Trophoblast cell (in vitro differentiated cells and primary cell): Measurements from ENCODE around the gene LMCD1.
"Not testable (repeated sequence)": the region's sequence is repeated elsewhere in the genome, so short reads cannot be mapped to it uniquely, and the experiment has no call there.

Source experiments
- DNase-seq, 2 donors: peaks; one replicate each; pipeline ENCODE4 v3.0.0-alpha.2; 2016
- H2AFZ ChIP-seq: 2 replicates; pipeline ENCODE4 v1.6.1; 2013; ENCODE audit warnings: low read length, moderate library complexity, mild to moderate bottlenecking; ENCODE audit not compliant: insufficient read depth, poor library complexity
- H2AK5ac ChIP-seq: 2 replicates; pipeline ENCODE4 v1.6.1; 2013; ENCODE audit warnings: mild to moderate bottlenecking, low read length
- H2BK120ac ChIP-seq: 2 replicates; pipeline ENCODE4 v1.6.1; 2013; ENCODE audit warnings: low read length, mild to moderate bottlenecking, moderate library complexity; ENCODE audit not compliant: insufficient read depth, poor library complexity
- H2BK12ac ChIP-seq: 2 replicates; pipeline ENCODE4 v1.6.1; 2013; ENCODE audit warnings: mild to moderate bottlenecking, low read length, moderate library complexity
- H2BK5ac ChIP-seq: 2 replicates; pipeline ENCODE4 v1.6.1; 2013; ENCODE audit warnings: low read length, low read depth, moderate library complexity, mild to moderate bottlenecking; ENCODE audit not compliant: poor library complexity
- H3K14ac ChIP-seq: 2 replicates; pipeline ENCODE4 v1.6.1; 2013; ENCODE audit warnings: mild to moderate bottlenecking, low read length
- H3K18ac ChIP-seq: 2 replicates; pipeline ENCODE4 v1.6.1; 2013; ENCODE audit warnings: mild to moderate bottlenecking, low read length
- H3K23ac ChIP-seq: 2 replicates; pipeline ENCODE4 v1.6.1; 2013; ENCODE audit warnings: low read length
- H3K27ac ChIP-seq: 2 replicates; pipeline ENCODE4 v1.5.1; 2013; ENCODE audit warnings: low read depth, mild to moderate bottlenecking, inconsistent platforms, low read length, moderate library complexity
- H3K27me3 ChIP-seq: 2 replicates; pipeline ENCODE4 v1.6.1; 2013; ENCODE audit warnings: inconsistent platforms, mild to moderate bottlenecking, low read length, moderate library complexity; ENCODE audit not compliant: insufficient read depth
- H3K36me3 ChIP-seq, 2 experiments: 1 replicate in 1 of 2; 2 replicates in 1 of 2; pipeline ENCODE4 v1.6.1; 2013; ENCODE audit warnings: low read length in 2 of 2, mild to moderate bottlenecking in 2 of 2, moderate library complexity in 1 of 2; ENCODE audit not compliant: insufficient read depth in 2 of 2, control insufficient read depth in 1 of 2
- H3K4ac ChIP-seq: 2 replicates; pipeline ENCODE4 v1.6.1; 2013; ENCODE audit warnings: low read depth, mild to moderate bottlenecking, low read length, moderate library complexity
- H3K4me1 ChIP-seq, 2 experiments: 1 replicate in 1 of 2; 2 replicates in 1 of 2; pipeline ENCODE4 v1.6.1; 2013; ENCODE audit warnings: low read length in 2 of 2, mild to moderate bottlenecking in 2 of 2, moderate library complexity in 1 of 2; ENCODE audit not compliant: insufficient read depth in 2 of 2, control insufficient read depth in 1 of 2
- H3K4me2 ChIP-seq: 2 replicates; pipeline ENCODE4 v1.6.1; 2013; ENCODE audit warnings: inconsistent platforms, mild to moderate bottlenecking, low read length, moderate library complexity
- H3K4me3 ChIP-seq: 2 replicates; pipeline ENCODE4 v1.5.1; 2013; ENCODE audit warnings: mild to moderate bottlenecking, low read depth, low read length, inconsistent platforms
- H3K79me1 ChIP-seq: one replicate; pipeline ENCODE4 v1.6.1; 2013; ENCODE audit warnings: low read length
- H3K79me2 ChIP-seq: 2 replicates; pipeline ENCODE4 v1.6.1; 2013; ENCODE audit warnings: low read length, mild to moderate bottlenecking; ENCODE audit not compliant: control insufficient read depth, insufficient read depth, poor library complexity
- H3K9ac ChIP-seq: 2 replicates; pipeline ENCODE4 v1.6.1; 2013; ENCODE audit warnings: mild to moderate bottlenecking, low read length
- H3K9me3 ChIP-seq: 2 replicates; pipeline ENCODE4 v1.6.1; 2013; ENCODE audit warnings: low read depth, mild to moderate bottlenecking, control low read depth, inconsistent platforms, low read length; ENCODE audit not compliant: insufficient read depth
- H4K12ac ChIP-seq: 2 replicates; pipeline ENCODE4 v1.6.1; 2013; ENCODE audit warnings: low read depth, mild to moderate bottlenecking, low read length, moderate library complexity
- H4K8ac ChIP-seq: 2 replicates; pipeline ENCODE4 v1.6.1; 2013; ENCODE audit warnings: low read depth, mild to moderate bottlenecking, low read length, moderate library complexity
- H4K91ac ChIP-seq: one replicate; pipeline ENCODE4 v1.6.1; 2013; ENCODE audit warnings: low read depth, mild to moderate bottlenecking, low read length, moderate library complexity
- WGBS: extraction: QIAGEN DNeasy Blood & Tissue Kit; methylation state at CpG from one replicate; pipeline ENCODE4 v1.1.7; 2013; ENCODE audit warnings: missing lambda C conversion rate; ENCODE audit not compliant: insufficient read length, insufficient coverage; ENCODE audit errors: extremely low coverage; 5-methylcytosine and 5-hydroxymethylcytosine counted together

The LMCD1 gene

DNA sequence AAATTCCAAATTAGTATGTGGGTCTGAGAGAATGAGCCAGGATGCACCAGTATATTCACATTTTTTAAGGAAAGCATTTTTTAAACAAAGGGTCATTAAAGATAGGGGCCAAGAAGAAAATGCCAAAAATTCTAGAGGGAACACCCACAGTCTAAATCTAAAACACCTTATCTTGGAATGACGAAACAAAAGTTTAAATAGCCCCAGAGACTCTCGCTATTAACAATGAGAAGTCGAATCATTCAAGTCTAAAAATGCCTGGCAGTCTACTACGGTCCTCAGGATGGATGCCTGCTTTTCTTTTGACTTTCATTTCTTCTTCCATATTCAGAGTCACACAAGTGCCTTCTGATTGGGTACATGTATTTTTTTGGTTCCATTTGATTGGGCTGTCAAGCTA, 76.7 kb downstream of the LMCD1 start:
- Histone ChIP-seq H3K4me3 (no peak overlapping the region), H3K4me2 (no peak overlapping the region), H2BK5ac (no peak overlapping the region), H3K4ac (no peak overlapping the region), H2BK12ac (no peak overlapping the region), H3K14ac (no peak overlapping the region), H2AK5ac (no peak overlapping the region), H3K79me2 (no peaks in the 10 kb centered on the region), H3K23ac (no peak overlapping the region), H3K9me3 (no peaks in the 10 kb centered on the region), H3K36me3 (peaks cover 0 to 12% of the 10 kb centered on the region in 2 experiments), H3K79me1 (no peaks in the 10 kb centered on the region), H4K8ac (no peak overlapping the region), H3K4me1 (no peaks in the 10 kb centered on the region), H3K27ac (no peak overlapping the region), H3K27me3 (no peaks in the 10 kb centered on the region), H4K91ac (no peak overlapping the region), H2BK120ac (no peak overlapping the region), H2AFZ (no peak overlapping the region), H4K12ac (no peak overlapping the region), H3K18ac (no peak overlapping the region), H3K9ac (no peak overlapping the region)
- peak; percentile 31 to 88 for DNase-seq
- WGBS: no CpG with 5 or more reads among the region's 4 CpGs

DNA sequence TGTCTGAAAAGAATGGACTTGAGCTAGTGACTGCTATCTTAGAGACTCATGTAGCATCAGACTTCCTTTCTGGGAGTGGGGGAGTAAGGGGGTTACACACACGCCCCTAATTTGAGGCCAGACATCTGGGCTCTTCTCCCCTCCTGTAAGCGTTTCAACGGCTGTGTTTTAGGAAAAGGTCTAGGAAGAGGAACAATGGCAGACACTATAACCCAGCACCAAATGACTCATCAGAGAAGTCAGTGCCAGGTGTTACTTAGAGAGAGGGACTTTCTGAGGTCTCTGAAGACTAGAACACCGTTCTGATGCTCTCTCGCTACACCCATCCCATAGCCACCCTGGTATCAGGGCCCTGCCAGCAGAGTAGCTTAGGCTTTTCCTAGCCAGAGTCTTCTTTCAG, 77.5 kb downstream of the LMCD1 start:
- H3K79me1 ChIP-seq: no peaks in the 10 kb centered on the region
- no peaks in the 10 kb centered on the region for H3K4me1 ChIP-seq
- no peak overlapping the region for H3K14ac ChIP-seq
- H3K4ac ChIP-seq: no peak overlapping the region
- H2BK12ac ChIP-seq: no peak overlapping the region
- H2BK5ac ChIP-seq: no peak overlapping the region
- no peak overlapping the region for H3K4me3 ChIP-seq
- H4K91ac ChIP-seq: no peak overlapping the region
- no peak overlapping the region for H4K12ac ChIP-seq
- H3K9ac ChIP-seq: no peak overlapping the region
- WGBS: no CpG with 5 or more reads among the region's 5 CpGs
- no peak overlapping the region for H2AK5ac ChIP-seq
- H3K4me2 ChIP-seq: no peak overlapping the region
- DNase-seq: peak in 1 of 2 donors; percentile 12
- no peak overlapping the region for H2AFZ ChIP-seq
- no peak overlapping the region for H2BK120ac ChIP-seq
- no peak overlapping the region for H3K23ac ChIP-seq
- peaks cover 0 to 11% of the 10 kb centered on the region in 2 experiments for H3K36me3 ChIP-seq
- H3K18ac ChIP-seq: no peak overlapping the region
- H3K9me3 ChIP-seq: no peaks in the 10 kb centered on the region
- no peak overlapping the region for H3K27ac ChIP-seq
- no peak overlapping the region for H4K8ac ChIP-seq
- no peaks in the 10 kb centered on the region for H3K27me3 ChIP-seq
- H3K79me2 ChIP-seq: no peaks in the 10 kb centered on the region

DNA sequence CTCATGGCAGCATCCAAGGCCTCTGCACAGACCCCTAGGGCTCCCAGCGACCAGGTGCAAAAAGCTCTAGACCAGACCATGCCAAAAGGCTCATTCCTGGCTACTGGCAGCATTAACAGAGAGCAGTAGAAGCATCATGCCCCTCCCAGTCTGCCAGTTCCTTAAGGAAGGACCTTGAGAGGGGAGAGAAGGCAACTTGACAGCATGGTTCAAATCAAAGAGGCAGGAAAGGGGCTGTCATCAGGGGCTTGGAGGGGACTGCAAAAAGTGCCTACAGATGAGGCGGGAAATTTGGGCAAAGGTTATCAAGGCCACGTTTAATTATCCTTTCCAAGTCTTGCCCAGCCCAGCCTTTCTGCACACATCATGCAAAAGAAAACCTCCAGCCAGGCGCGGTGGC, 78.3 kb downstream of the LMCD1 start:
- H3K79me1 ChIP-seq: no peaks in the 10 kb centered on the region
- H3K4me3 ChIP-seq: no peak overlapping the region
- H3K79me2 ChIP-seq: no peaks in the 10 kb centered on the region
- no peak overlapping the region for H4K91ac ChIP-seq
- no peak overlapping the region for H2BK120ac ChIP-seq
- no peak overlapping the region for H3K14ac ChIP-seq
- H3K18ac ChIP-seq: no peak overlapping the region
- no peak overlapping the region for H3K9ac ChIP-seq
- H2AK5ac ChIP-seq: no peak overlapping the region
- no peaks in the 10 kb centered on the region for H3K9me3 ChIP-seq
- H3K4me1 ChIP-seq: no peaks in the 10 kb centered on the region
- H3K4ac ChIP-seq: no peak overlapping the region
- H4K8ac ChIP-seq: no peak overlapping the region
- no CpG with 5 or more reads among the region's 5 CpGs for WGBS
- H2BK5ac ChIP-seq: no peak overlapping the region
- no peak overlapping the region for H2BK12ac ChIP-seq
- H3K4me2 ChIP-seq: no peak overlapping the region
- H2AFZ ChIP-seq: no peak overlapping the region
- no peak overlapping the region for H3K27ac ChIP-seq
- H3K23ac ChIP-seq: no peak overlapping the region
- H3K27me3 ChIP-seq: no peaks in the 10 kb centered on the region
- H4K12ac ChIP-seq: no peak overlapping the region
- DNase-seq: no peak
- peaks cover 0 to 8% of the 10 kb centered on the region in 2 experiments for H3K36me3 ChIP-seq

DNA sequence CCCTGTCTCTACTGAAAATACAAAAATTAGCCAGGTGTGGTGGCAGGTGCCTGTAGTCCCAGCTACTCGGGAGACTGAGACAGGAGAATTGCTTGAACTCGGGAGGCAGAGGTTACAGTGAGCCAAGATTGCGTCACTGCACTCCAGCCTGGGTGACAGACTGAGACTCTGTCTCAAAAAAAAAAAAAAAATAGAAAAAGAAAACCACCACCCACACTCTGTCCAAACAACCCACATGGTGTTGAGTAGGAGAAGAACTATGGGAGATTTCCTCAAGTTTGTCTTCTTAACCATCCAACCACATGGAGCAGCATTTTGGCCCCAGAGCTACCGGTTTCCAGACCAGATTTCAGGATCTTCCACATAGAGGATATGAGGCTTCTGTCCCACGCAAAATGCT, 78.8 kb downstream of the LMCD1 start:
- not testable (repeated sequence) for H2BK5ac ChIP-seq, H4K91ac ChIP-seq, H4K8ac ChIP-seq, H2AFZ ChIP-seq, H2AK5ac ChIP-seq, H3K27ac ChIP-seq, H3K4me3 ChIP-seq, H4K12ac ChIP-seq, H3K18ac ChIP-seq, H3K9me3 ChIP-seq, H2BK120ac ChIP-seq, H2BK12ac ChIP-seq, H3K14ac ChIP-seq, H3K4me1 ChIP-seq, H3K4me2 ChIP-seq, H3K9ac ChIP-seq, H3K79me1 ChIP-seq, H3K4ac ChIP-seq, H3K36me3 ChIP-seq, H3K23ac ChIP-seq, H3K27me3 ChIP-seq, H3K79me2 ChIP-seq
- peak in 1 of 2 donors; percentile 58 for DNase-seq
- no CpG with 5 or more reads among the region's 5 CpGs for WGBS
